IMR-90 (cell line): ENCODE data around the gene CDK6. TPM values are rescaled to one million over a fixed set of nuclear protein-coding genes. Genes with fewer than 3 reads are reported as not detected.

Experiments used
- BHLHE40 ChIP-seq: fragments of 150-350 bp; IDR thresholded peaks from 2 replicates; pipeline ENCODE4 v1.6.1; 2016; ENCODE audit warnings: mild to moderate bottlenecking, low read depth, low read length
- CHD1 ChIP-seq: IDR thresholded peaks from 2 replicates; pipeline ENCODE4 v1.6.1; 2012; ENCODE audit warnings: low read depth, low read length, improper control_type of control experiment
- MAFK ChIP-seq: IDR thresholded peaks from 2 replicates; pipeline ENCODE4 v1.6.1; 2012; ENCODE audit warnings: low read depth, low read length, improper control_type of control experiment
- polyA plus RNA-seq, 3 experiments: library from polyadenylated mRNA; depleted of rRNA; stranded (reverse); fragments of >200 nt; gene quantifications; 2 replicates each; pipeline ENCODE4 v1.2.3, GENCODE V29; 2012; ENCODE audit warnings: low replicate concordance in 1 of 3
- total RNA-seq: library from RNA; depleted of rRNA; stranded (reverse); fragments of >200 nt; gene quantifications from 2 replicates; pipeline ENCODE4 v1.2.3, GENCODE V29; 2012
- TF ChIP-seq, protein P1 (sequence below): conservative IDR thresholded peaks from 2 replicates; pipeline ENCODE4 v1.5.1; 2012; ENCODE audit warnings: mild to moderate bottlenecking, low read depth, low read length, improper control_type of control experiment

CDK6 gene
- total and polyA plus RNA-seq, 2 of the 4 experiments (the other 2 are of a cell fraction) = 21.5 to 195 TPM

DNA sequence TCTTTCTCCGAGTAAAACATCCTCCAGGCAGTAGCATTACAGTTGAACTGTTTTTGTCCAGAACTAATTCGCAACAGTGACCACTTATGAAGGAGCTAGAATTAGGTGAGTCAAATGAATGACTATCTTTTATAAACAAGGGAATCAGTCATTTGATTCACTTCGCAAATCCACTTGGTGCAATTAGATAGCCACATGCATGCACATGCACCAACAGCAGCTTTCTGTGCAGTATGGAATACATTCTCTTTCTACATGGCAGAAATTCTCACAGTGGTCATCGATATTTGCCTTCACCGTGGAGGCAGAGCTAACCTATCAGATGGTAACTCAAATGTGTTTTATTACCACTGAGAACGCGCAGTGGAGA lies 118.8 kb downstream of the CDK6 start (continued):
- TF ChIP-seq, protein P1, sequence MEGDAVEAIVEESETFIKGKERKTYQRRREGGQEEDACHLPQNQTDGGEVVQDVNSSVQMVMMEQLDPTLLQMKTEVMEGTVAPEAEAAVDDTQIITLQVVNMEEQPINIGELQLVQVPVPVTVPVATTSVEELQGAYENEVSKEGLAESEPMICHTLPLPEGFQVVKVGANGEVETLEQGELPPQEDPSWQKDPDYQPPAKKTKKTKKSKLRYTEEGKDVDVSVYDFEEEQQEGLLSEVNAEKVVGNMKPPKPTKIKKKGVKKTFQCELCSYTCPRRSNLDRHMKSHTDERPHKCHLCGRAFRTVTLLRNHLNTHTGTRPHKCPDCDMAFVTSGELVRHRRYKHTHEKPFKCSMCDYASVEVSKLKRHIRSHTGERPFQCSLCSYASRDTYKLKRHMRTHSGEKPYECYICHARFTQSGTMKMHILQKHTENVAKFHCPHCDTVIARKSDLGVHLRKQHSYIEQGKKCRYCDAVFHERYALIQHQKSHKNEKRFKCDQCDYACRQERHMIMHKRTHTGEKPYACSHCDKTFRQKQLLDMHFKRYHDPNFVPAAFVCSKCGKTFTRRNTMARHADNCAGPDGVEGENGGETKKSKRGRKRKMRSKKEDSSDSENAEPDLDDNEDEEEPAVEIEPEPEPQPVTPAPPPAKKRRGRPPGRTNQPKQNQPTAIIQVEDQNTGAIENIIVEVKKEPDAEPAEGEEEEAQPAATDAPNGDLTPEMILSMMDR = no peak
- TF ChIP-seq BHLHE40 = no peak
- no peak for TF ChIP-seq MAFK
- no peak for TF ChIP-seq CHD1
